Measurements from ENCODE around the gene TOMM70.

- TF ChIP-seq, protein P1, sequence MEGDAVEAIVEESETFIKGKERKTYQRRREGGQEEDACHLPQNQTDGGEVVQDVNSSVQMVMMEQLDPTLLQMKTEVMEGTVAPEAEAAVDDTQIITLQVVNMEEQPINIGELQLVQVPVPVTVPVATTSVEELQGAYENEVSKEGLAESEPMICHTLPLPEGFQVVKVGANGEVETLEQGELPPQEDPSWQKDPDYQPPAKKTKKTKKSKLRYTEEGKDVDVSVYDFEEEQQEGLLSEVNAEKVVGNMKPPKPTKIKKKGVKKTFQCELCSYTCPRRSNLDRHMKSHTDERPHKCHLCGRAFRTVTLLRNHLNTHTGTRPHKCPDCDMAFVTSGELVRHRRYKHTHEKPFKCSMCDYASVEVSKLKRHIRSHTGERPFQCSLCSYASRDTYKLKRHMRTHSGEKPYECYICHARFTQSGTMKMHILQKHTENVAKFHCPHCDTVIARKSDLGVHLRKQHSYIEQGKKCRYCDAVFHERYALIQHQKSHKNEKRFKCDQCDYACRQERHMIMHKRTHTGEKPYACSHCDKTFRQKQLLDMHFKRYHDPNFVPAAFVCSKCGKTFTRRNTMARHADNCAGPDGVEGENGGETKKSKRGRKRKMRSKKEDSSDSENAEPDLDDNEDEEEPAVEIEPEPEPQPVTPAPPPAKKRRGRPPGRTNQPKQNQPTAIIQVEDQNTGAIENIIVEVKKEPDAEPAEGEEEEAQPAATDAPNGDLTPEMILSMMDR (IDR thresholded peaks at IDR 0.05; ENCODE audit: low read length): no peak
- no peak for TF ChIP-seq EZH2 (IDR thresholded peaks at IDR 0.05; ENCODE audit: borderline replicate concordance, low read length)
These were observed 32.4 kb downstream of the TOMM70 start for GRCh38 chr3:100368441-100368840.
